NCI-H2196 treated with DMSO at 0.1 percent for 48 hours (cell line): Measurements from ENCODE around the gene DHX15.

Experiments
- DNase-seq: peaks from one replicate; lab custom pipeline; 2025; ENCODE audit not compliant: unreplicated experiment; lab: John Stamatoyannopoulos, UW

The DHX15 gene

DNA sequence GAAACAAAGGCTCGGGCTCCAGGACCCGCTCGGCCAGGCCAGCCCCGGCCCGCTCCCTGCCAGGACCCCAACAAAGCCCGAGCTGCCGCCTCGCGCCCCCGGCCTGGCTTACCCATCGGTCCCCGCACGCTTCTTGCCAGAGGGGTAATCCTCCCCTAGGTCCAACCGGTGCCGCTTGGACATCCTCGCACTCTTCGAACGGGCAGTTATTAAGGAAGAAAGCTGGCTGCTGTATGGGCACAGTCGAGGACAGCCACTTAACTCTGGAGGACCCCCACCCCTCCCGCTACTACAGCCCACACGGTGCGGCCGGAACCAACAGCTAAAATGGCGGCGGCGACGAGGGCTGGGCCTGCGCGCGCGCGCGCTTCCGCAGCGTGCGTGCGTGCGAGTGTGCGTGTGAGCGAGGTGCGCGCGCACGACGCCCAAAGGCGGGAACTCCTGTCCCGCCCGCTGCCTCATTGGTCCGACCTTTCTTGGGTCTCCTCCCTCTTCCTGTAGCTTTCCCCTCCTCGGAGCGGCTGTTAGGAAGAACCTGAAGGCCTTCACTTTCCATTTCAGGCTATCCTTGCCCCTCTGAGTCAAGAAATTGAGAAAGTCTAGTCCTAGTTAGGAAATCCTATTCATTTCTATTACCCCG is at the start of gene DHX15:
Gene DHX15, minus strand, starts transcription at position 344 of the 640 bp plus-strand sequence. Its CDS starts 161 bp downstream, at position 183.
- DNase-seq = peak; percentile 89

GRCh38 chr4:24632011-24632410 is 47.7 kb upstream of the DHX15 start:
- no peak for DNase-seq

DNA sequence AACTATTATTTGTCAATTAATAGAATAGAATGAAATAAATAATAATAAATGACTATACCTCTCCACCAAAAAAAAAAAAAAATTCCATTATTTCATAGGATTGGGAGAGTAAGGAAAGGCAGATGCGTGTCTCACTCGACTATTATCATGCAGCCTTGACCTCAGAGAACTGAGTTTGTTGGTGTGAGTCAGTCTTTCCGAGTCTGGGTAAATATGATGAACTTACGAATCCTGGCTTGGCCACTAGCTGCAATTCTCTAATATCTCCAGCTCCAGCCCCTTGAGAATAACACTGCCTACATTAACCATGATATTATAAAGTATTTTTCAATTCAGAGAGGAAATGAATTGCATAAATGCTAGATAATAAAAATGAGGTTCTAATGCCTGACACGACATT is 46.6 kb upstream of the DHX15 start:
- no peak for DNase-seq

GRCh38 chr4:24625091-24625490 is 40.7 kb upstream of the DHX15 start:
- no peak for DNase-seq

- no peak for DNase-seq
Measured at GRCh38 chr4:24624381-24624780, 40.0 kb upstream of the DHX15 start.

GRCh38 chr4:24622146-24622834 is 37.9 kb upstream of the DHX15 start:
- no peak for DNase-seq

- DNase-seq = no peak
Measured at GRCh38 chr4:24615977-24616376, 31.6 kb upstream of the DHX15 start.

DNA sequence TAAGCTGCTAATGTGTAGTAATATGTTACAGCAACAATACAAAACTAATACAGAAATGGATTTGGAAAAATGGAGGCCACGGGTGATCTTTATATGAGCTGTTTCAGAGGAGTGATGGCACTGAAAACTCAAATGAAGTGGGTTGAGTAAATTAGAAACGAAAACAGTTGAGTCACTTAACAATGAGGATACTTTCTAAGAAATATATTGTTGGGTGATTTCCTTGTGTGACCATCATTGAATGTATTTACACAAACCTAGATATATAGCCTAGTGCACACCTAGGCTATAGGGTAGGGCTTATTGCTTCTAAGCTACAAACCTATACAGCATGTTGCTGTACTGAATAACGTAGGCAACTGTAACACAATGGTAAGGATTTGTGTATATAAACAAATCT is 30.5 kb upstream of the DHX15 start:
- DNase-seq = no peak

GRCh38 chr4:24613502-24613901 is 29.1 kb upstream of the DHX15 start:
- no peak for DNase-seq

DNA sequence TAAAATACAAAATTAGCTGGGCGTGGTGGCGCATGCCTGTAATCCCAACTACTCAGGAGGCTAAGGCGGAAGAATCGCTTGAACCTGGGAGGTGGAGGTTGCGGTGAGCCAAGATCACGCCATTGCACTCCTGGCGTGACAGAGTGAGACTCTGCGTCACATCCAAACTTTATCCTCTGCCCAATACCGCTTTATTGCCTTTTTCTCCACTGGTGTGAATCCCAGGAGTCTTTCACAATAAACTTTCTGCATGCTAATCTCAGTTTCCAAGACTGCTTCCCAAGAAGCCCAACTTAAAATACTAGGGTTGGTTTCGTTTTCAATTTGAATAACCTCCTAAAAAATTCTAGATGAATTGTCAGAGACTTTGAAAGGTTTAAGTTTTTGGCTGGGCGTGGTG is 27.2 kb upstream of the DHX15 start:
- DNase-seq = no peak

- DNase-seq = no peak
Measured at GRCh38 chr4:24607334-24607733, 23.0 kb upstream of the DHX15 start.

- DNase-seq = no peak
Measured at GRCh38 chr4:24605216-24605615, 20.9 kb upstream of the DHX15 start.

- DNase-seq = no peak
Measured at GRCh38 chr4:24604558-24605214, 20.3 kb upstream of the DHX15 start.

DNA sequence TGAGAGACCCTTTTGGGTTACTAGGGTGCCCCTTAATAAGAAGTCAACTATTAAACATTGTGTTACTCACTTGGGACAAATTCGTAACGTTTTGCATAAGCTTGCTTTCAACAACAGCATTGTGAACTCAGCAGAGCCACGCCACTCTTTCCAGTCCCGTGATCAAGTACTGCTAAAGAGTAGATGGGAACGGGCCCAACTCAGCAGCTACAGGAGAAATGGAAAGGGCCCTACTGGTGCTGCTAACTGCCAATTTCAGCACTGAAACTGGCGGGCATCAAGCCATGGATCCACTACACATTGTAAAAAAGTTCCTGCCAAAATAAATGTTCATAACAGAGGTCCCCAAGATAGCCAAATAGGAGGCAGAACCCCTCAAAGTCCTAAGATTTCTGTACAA is 19.0 kb upstream of the DHX15 start:
- no peak for DNase-seq

- DNase-seq = no peak
Measured at GRCh38 chr4:24601121-24601520, 16.8 kb upstream of the DHX15 start.

DNA sequence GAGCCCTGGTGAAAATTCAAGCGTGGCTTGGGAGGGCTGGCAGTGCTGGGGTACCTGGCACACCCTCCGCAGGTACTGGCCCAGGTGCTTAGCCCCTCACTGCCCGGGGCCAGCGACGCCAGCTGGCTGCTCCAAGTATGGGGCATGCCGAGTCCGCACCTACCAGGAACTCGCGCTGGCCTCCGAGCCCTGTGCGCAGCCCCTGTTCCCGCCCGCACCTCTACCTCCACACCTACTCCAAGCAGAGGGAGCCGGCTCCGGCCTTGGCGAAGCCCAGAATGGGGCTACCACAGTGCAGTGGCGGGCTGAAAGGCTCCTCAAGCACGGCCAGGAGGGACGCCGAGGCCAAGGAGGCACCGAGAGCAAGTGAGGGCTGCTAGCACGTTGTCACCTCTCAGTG is 14.9 kb upstream of the DHX15 start:
- DNase-seq = no peak

DNA sequence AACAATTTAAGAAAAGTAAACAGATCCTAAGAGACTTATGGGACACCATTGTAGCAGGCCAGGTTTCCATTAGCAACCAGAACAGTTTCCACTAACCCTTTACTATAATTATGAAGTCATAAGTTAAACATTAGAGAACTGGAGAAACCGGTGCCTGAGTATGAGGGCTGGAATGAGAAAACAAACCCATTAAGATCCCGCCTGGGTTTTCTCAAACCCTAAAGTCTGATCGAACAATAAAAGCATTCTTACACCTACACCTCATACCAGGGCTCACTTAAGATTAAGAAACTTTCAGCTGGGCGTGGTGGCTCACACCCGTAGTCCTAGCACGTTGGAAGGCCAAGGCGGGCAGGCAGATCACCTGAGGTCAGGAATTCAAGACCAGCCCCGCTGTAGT is 13.7 kb upstream of the DHX15 start:
- no peak for DNase-seq

DNA sequence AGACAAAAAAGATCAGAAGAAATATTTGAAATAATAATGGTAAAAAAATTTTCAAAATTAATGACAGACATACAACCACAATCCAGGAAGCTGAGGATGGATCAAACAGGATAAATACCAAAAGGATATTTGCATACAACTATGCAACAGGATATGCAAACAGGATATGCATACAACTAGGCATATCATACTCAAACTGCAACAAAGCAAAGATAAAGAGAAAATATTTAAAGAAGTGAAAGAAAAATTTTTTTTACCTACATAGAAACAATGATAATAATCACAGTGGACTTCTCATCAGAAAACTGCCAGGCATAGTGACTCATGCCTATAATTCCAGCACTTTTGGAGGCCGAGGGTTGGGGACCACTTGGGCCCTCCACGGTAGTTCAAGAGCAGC is 11.3 kb upstream of the DHX15 start:
- DNase-seq = no peak

GRCh38 chr4:24594887-24595286 is 10.5 kb upstream of the DHX15 start:
- DNase-seq = no peak

DNA sequence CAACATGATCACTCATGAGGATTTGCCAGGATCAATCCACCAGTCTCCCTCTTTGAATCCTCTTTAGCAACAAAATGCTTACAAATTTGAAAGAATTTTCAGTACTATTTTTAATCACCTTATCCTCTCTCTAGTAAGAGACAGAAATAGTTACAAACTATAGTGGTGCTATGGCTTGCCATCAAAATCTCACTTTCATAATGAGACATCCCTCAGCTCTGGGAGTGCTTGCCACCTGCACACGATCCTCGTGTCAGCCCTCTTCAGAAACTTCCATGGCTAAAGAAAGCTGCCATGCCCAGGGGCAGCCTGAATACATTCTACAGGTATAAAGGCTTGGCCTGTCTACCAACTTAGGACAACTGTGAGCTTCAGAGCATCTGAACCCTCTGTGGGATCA is 5.1 kb upstream of the DHX15 start:
- no peak for DNase-seq

DNA sequence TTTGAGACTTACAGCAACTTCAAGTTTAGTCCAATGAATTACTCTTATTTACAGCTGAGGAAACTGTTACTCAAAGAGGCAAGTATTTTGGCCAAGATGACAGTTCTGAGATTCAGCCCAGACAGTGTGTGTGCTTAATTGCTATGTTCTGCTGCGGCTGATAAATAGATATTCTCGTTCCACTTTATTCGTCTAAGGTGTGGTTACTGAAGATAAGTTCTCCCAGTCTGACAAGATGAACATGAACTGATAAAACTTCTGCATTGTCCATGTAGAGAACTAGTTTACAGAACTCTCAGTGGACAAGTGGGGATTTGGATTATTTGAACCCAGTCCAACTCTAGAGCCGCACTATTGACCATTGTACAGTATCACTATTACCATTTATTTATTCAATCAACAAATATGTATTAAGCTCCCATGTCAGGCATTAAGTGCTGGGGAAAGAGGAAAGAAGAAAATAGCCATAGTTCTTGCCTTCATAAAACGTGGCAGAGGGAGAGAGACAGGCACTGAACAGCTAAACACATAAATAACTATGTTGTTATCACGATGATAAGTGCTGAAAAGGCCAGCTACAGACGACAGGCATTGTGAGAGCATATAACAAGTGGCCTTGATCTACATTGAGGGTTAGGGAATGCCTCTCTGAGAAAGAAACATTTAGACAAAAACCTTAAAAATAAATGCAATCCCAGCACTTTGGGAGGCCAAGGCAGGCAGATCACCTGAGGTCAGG is 4.0 kb upstream of the DHX15 start:
- no peak for DNase-seq
